H9 (cell line): ENCODE results near the gene WNT6. TPM values are rescaled to one million over a fixed set of nuclear protein-coding genes. Genes with fewer than 3 reads are reported as not detected.

Source experiments
- DNase-seq: peaks from one replicate; pipeline ENCODE4 v3.0.0-alpha.2; 2017
- H2AFZ ChIP-seq: one replicate; pipeline ENCODE4 v1.6.1; 2013; ENCODE audit warnings: mild to moderate bottlenecking, low read length, control low read depth, moderate library complexity
- H2AK5ac ChIP-seq: 2 replicates; pipeline ENCODE4 v1.6.1; 2013; ENCODE audit warnings: low read length, control low read depth, mixed read lengths; ENCODE audit not compliant: insufficient read length
- H2BK120ac ChIP-seq: one replicate; pipeline ENCODE4 v1.6.1; 2013; ENCODE audit warnings: low read depth, mild to moderate bottlenecking, low read length, control low read depth, inconsistent platforms; ENCODE audit not compliant: poor library complexity, severe bottlenecking
- H2BK12ac ChIP-seq: 2 replicates; pipeline ENCODE4 v1.6.1; 2013; ENCODE audit warnings: low read length, control low read depth, mixed read lengths, low read depth; ENCODE audit not compliant: insufficient read length
- H2BK15ac ChIP-seq: 2 replicates; pipeline ENCODE4 v1.6.1; 2013; ENCODE audit warnings: low read depth, low read length, control low read depth
- H2BK20ac ChIP-seq: one replicate; pipeline ENCODE4 v1.6.1; 2013; ENCODE audit warnings: low read depth, mild to moderate bottlenecking, low read length, control low read depth, inconsistent platforms; ENCODE audit not compliant: poor library complexity, severe bottlenecking
- H2BK5ac ChIP-seq: 2 replicates; pipeline ENCODE4 v1.6.1; 2013; ENCODE audit warnings: low read length, control low read depth, mixed read lengths; ENCODE audit not compliant: insufficient read length
- H3K14ac ChIP-seq: 2 replicates; pipeline ENCODE4 v1.6.1; 2013; ENCODE audit warnings: low read length, control low read depth; ENCODE audit not compliant: insufficient read depth
- H3K18ac ChIP-seq: 2 replicates; pipeline ENCODE4 v1.6.1; 2013; ENCODE audit warnings: low read depth, mild to moderate bottlenecking, mixed read lengths, low read length, control low read depth; ENCODE audit not compliant: insufficient read length
- H3K23ac ChIP-seq: 2 replicates; pipeline ENCODE4 v1.6.1; 2013; ENCODE audit warnings: low read length, control low read depth, mixed read lengths, low read depth; ENCODE audit not compliant: insufficient read length
- H3K23me2 ChIP-seq: 2 replicates; pipeline ENCODE4 v1.6.1; 2013; ENCODE audit warnings: low read depth, mild to moderate bottlenecking, mixed read lengths, low read length, control low read depth; ENCODE audit not compliant: insufficient read length, poor library complexity, severe bottlenecking
- H3K27ac ChIP-seq: 2 replicates; pipeline ENCODE4 v1.5.1; 2013; ENCODE audit warnings: low read length, control low read depth, mixed read lengths, low read depth; ENCODE audit not compliant: insufficient read length
- H3K27me3 ChIP-seq: 2 replicates; pipeline ENCODE4 v1.6.1; 2013; ENCODE audit warnings: low read length, control low read depth, inconsistent platforms; ENCODE audit not compliant: insufficient read depth
- H3K4ac ChIP-seq: 2 replicates; pipeline ENCODE4 v1.6.1; 2013; ENCODE audit warnings: low read depth, mild to moderate bottlenecking, control low read depth, inconsistent platforms, low read length, moderate library complexity
- H3K4me1 ChIP-seq: 2 replicates; pipeline ENCODE4 v1.6.1; 2013; ENCODE audit warnings: low read length, control low read depth, inconsistent platforms; ENCODE audit not compliant: insufficient read depth
- H3K4me2 ChIP-seq: 2 replicates; pipeline ENCODE4 v1.6.1; 2013; ENCODE audit warnings: low read length, control low read depth, mixed read lengths; ENCODE audit not compliant: insufficient read length, insufficient read depth
- H3K56ac ChIP-seq: 2 replicates; pipeline ENCODE4 v1.6.1; 2013; ENCODE audit warnings: low read depth, mild to moderate bottlenecking, mixed read lengths, low read length, control low read depth; ENCODE audit not compliant: insufficient read length
- H3K79me1 ChIP-seq: 2 replicates; pipeline ENCODE4 v1.6.1; 2013; ENCODE audit warnings: low read depth, mild to moderate bottlenecking, moderate library complexity, low read length, control low read depth, inconsistent platforms; ENCODE audit not compliant: insufficient read depth, poor library complexity, severe bottlenecking
- H3K79me2 ChIP-seq: 2 replicates; pipeline ENCODE4 v1.6.1; 2013; ENCODE audit warnings: low read length, control low read depth, inconsistent platforms; ENCODE audit not compliant: insufficient read depth
- H3K9ac ChIP-seq: 2 replicates; pipeline ENCODE4 v1.6.1; 2013; ENCODE audit warnings: low read length, control low read depth, mixed read lengths; ENCODE audit not compliant: insufficient read length; ENCODE audit errors: extremely low read depth
- H3K9me3 ChIP-seq: one replicate; pipeline ENCODE4 v1.6.1; 2013; ENCODE audit warnings: low read depth, low read length, inconsistent platforms; ENCODE audit not compliant: control insufficient read depth
- H3T11ph ChIP-seq: one replicate; pipeline ENCODE4 v1.6.1; 2013; ENCODE audit warnings: mild to moderate bottlenecking, low read length, control low read depth, inconsistent platforms
- H4K20me1 ChIP-seq: one replicate; pipeline ENCODE4 v1.6.1; 2013; ENCODE audit not compliant: control insufficient read depth, insufficient read length, insufficient read depth
- H4K5ac ChIP-seq: 2 replicates; pipeline ENCODE4 v1.6.1; 2013; ENCODE audit warnings: low read depth, mild to moderate bottlenecking, mixed read lengths, low read length, control low read depth; ENCODE audit not compliant: insufficient read length
- H4K8ac ChIP-seq: replicated peaks from 2 replicates; pipeline ENCODE4 v1.6.1; 2013; ENCODE audit warnings: low read length, control low read depth, mixed read lengths, low read depth; ENCODE audit not compliant: insufficient read length
- H4K91ac ChIP-seq: 2 replicates; pipeline ENCODE4 v1.6.1; 2013; ENCODE audit warnings: low read depth, mild to moderate bottlenecking, moderate library complexity, mixed read lengths, low read length, control low read depth; ENCODE audit not compliant: insufficient read length
- H3K27ac Mint-ChIP-seq, 3 experiments: 2 replicates in 2 of 3; 3 replicates in 1 of 3; pipeline ENCODE4 v1.8.0; 2020 to 2021; ENCODE audit warnings: mixed read lengths in 3 of 3, mild to moderate bottlenecking in 1 of 3, moderate library complexity in 1 of 3
- H3K27me3 Mint-ChIP-seq: 2 replicates; pipeline ENCODE4 v1.8.0; 2021; ENCODE audit warnings: low read depth, mild to moderate bottlenecking, moderate library complexity, mixed read lengths
- H3K36me3 Mint-ChIP-seq, 3 experiments: 2 replicates in 2 of 3; 3 replicates in 1 of 3; pipeline ENCODE4 v1.8.0; 2020 to 2021; ENCODE audit warnings: low read depth in 3 of 3, mixed read lengths in 3 of 3; ENCODE audit not compliant: insufficient read depth in 1 of 3
- H3K4me1 Mint-ChIP-seq, 2 experiments: 2 replicates each; pipeline ENCODE4 v1.8.0; 2020; ENCODE audit warnings: mixed read lengths in 2 of 2
- H3K4me3 Mint-ChIP-seq, 2 experiments: 2 replicates in 1 of 2; 3 replicates in 1 of 2; pipeline ENCODE4 v1.8.0; 2020 to 2021; ENCODE audit warnings: mild to moderate bottlenecking in 2 of 2, mixed read lengths in 2 of 2, moderate library complexity in 1 of 2
- H3K9me3 Mint-ChIP-seq, 2 experiments: 2 replicates in 1 of 2; 3 replicates in 1 of 2; pipeline ENCODE4 v1.8.0; 2020; ENCODE audit warnings: mild to moderate bottlenecking in 2 of 2, mixed read lengths in 2 of 2, moderate library complexity in 1 of 2
- WGBS: extraction: QIAGEN DNeasy Blood & Tissue Kit; methylation state at CpG from one replicate; pipeline ENCODE4 v1.1.7; 2013; ENCODE audit warnings: missing lambda C conversion rate, low lambda C conversion rate, mixed read lengths; ENCODE audit not compliant: insufficient read length; ENCODE audit errors: extremely low coverage; 5-methylcytosine and 5-hydroxymethylcytosine counted together
- total RNA-seq: library from RNA; stranded (reverse); gene quantifications from 2 replicates; pipeline ENCODE4 v1.2.1, GENCODE V29; 2021
- TF ChIP-seq, protein P1 (sequence below): fragments of 200-600 bp; sonication (generic); conservative IDR thresholded peaks from 3 replicates; pipeline ENCODE4 v1.8.0; 2021; ENCODE audit warnings: antibody characterized with exemption, mild to moderate bottlenecking

Gene WNT6
- total RNA-seq, 1 experiment from 2014 or later: not detected

DNA sequence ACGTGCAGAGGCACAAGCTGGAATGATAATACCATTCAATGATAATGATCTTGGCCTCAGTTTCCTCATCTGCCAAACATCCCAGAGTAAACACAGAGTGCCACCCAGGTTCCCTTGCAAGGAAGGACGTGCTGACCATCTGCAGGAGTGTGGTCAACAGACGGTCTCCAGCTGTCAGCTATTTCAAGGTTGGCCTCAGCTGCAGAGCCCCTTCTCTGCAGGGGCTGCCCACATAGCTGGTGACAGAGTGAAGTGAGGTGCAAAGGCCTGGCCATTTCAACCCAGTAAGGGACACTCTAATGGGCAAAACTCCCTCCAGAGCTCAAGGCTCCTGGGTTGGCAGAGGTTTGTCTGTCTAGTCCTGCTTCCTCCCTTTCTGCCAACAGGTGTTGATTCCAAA lies 8.3 kb upstream of the WNT6 start:
- Mint-ChIP-seq H3K9me3 (peaks cover 9 to 13% of the 10 kb centered on the region in 2 experiments), H3K36me3 (peaks cover 6 to 9% (median 8%) of the 10 kb centered on the region in 3 experiments; a peak in 5 of 7 replicates), H3K4me3 (no peak overlapping the region), H3K27me3 (peaks cover 51% of the 10 kb centered on the region), H3K4me1 (peaks cover 20 to 30% of the 10 kb centered on the region in 2 experiments), H3K27ac (no peak overlapping the region)
- Histone ChIP-seq H3K4me2 (no peak overlapping the region), H4K91ac (no peak overlapping the region), H3K23ac (no peak overlapping the region), H3K79me1 (no peaks in the 10 kb centered on the region), H3K23me2 (no peaks in the 10 kb centered on the region), H3K9me3 (no peaks in the 10 kb centered on the region), H4K8ac (no peak overlapping the region), H2BK5ac (no peak overlapping the region), H3K27me3 (peaks cover 30% of the 10 kb centered on the region), H3K56ac (no peak overlapping the region), H3K9ac (no peak overlapping the region), H3K18ac (no peak overlapping the region), H3T11ph (no peak overlapping the region), H2BK12ac (no peak overlapping the region), H2BK120ac (no peak overlapping the region), H2AFZ (no peak overlapping the region), H3K4ac (no peak overlapping the region), H2BK20ac (no peak overlapping the region), H2AK5ac (no peak overlapping the region), H3K4me1 (no peaks in the 10 kb centered on the region; the same call in 1 of the 2 replicates), H3K79me2 (no peaks in the 10 kb centered on the region), H2BK15ac (no peak overlapping the region), H3K14ac (no peak overlapping the region), H4K5ac (no peak overlapping the region), H3K27ac (no peak overlapping the region), H4K20me1 (no peaks in the 10 kb centered on the region)
- no CpG with 5 or more reads among the region's 3 CpGs for WGBS
- no peak for DNase-seq
- TF ChIP-seq, protein P1, sequence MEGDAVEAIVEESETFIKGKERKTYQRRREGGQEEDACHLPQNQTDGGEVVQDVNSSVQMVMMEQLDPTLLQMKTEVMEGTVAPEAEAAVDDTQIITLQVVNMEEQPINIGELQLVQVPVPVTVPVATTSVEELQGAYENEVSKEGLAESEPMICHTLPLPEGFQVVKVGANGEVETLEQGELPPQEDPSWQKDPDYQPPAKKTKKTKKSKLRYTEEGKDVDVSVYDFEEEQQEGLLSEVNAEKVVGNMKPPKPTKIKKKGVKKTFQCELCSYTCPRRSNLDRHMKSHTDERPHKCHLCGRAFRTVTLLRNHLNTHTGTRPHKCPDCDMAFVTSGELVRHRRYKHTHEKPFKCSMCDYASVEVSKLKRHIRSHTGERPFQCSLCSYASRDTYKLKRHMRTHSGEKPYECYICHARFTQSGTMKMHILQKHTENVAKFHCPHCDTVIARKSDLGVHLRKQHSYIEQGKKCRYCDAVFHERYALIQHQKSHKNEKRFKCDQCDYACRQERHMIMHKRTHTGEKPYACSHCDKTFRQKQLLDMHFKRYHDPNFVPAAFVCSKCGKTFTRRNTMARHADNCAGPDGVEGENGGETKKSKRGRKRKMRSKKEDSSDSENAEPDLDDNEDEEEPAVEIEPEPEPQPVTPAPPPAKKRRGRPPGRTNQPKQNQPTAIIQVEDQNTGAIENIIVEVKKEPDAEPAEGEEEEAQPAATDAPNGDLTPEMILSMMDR: no peak
